Midbrain (tissue), 1 donor: Measurements from ENCODE around the gene KRT34.
"Not testable (repeated sequence)": the region's sequence is repeated elsewhere in the genome, so short reads cannot be mapped to it uniquely, and the experiment has no call there.

ENCODE experiments used
- DNase-seq: peaks from one replicate; lab custom pipeline; 2025; lab: John Stamatoyannopoulos, UW

KRT34 gene

DNA sequence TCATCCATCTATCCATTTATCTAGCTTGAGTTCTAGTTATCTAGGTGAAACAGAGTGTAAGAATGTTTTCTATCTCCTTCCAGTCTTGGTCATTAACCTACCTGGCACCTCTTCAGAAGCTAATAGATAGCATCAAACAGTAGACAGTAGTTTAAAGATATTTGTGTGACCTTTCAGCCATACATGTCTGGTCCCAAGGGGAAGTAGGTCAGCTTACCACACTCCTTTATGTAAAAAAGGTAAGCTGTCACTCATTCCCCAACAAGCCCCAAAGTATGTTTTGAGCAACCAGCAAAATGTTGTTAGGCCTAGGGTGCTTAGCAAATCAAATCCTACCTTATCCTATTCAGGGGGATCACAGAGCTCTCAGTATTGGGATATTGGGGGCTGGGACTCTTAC lies 16.0 kb downstream of the KRT34 start:
- no peak for DNase-seq

DNA sequence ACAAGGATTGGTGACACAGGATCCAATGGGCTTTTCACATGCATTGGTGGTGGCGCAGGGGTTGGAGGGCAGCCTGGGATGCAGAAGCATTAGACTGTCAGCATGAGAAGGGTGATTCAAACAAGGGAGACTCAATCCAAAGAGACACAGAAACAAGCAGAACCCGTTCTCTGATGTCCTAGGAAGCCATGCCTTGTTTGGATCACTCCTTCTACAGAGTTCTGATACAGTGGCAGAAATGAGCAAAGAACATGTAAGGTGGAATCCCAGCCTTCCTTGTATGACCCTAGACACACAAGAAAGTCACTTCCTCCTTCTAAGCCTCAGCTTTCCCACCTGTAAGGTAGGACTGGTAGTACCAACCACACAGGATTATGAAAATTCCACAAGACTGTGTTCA lies 18.2 kb downstream of the KRT34 start:
- no peak for DNase-seq

DNA sequence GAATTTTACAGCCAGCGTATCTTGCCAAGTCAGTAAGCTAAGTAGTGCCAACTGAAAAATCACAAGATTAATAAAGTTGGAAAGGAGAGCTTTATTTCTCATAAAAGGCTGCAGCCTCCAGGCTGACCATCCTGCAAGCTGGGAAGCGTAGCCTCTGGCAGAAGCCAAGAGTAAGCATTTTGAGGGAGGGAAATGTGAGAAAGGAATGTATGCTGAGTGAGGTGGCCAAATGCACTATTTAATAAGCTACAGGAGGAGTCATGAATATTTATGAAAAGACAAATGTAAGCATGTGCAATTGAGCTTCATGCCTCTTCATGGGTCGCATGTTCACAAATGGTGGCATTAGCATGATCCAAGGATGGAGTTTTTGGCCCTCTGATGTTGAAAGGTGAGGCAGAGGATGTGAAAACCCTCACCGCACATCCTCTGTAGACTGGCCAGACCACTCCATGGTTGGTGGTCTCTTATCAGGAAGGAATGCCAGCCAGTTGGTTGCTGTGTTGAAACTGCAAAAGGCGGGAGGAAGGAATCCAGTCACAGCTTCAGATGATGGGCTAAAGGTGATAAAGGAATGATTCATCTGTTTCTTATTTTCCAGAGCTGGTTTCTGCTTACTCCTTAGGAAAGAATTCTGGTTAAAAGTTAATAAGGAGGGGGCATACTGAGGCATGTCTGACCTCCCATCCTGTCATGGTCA lies 21.7 kb downstream of the KRT34 start:
- no peak for DNase-seq

DNA sequence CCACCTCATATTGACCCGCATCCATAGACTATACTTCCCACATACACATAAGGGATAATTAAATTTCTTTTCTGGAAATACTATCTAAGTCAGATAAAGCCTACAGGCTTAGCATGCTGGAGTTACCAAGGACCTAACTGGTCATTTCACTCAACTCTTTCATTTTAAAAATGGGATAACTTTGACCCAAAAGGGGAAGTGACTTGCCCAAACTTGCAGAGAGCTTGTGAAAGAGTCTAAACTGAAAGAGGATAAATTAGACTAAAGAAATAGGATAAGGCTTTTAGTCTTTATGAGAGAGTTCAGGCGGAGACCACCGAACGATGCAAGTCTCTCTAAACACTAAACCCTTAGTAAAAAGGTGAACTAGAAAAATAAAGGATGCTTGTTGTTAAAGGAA lies 27.6 kb downstream of the KRT34 start:
- DNase-seq, result no peak

DNA sequence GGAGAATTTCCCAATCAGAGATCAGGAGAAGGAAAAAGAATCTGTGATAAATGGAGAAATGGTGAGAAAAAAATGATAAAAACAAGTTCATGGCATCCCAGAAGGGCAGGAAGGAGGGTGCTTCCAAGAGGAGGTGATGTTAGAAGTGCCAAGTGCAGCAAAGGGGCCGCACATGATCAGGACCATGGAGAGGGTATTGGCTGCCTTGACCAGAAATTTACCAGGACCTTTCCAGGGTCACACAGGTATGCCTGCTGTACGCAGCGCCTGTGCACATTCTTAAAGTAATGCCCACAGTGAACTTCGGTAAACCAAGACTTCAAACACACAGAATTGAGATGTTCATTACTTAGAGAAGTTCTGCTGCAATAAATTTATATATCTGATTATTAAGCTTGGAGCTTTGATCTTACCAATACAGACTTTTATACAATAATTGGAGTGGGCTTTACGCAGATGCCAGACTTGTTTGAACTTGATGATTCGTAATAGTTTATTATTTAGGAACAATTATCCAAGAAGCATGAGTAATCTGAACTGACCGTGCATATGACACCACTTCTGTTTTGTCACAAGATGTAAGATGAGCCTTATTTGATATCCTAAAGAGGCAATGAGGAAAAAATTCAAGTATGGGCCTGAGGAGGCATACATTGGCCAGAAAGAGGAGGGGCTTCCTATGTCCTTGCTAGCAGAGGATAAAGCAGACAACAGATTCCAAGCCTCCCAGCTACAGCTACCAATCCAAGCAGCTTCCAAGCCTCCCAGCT lies 29.3 kb downstream of the KRT34 start:
- no peak for DNase-seq

DNA sequence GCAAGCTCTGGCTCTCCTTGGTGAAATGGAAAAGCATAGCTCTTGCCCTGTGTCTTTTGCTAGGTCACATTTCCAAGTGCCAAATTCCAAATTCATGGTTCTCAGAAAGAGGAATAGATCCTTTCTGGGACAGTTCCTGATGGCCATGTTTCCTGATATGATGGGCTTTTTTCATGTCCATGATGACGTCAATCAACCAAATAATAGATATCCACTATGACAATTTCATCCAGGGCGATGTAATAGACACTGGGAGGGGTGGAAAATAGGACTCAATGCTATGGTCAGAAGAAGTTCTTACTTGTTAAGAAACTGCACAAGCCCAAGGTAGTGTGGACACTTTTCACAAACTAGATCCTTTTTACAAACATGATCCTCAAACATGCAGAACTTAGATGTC lies 30.9 kb downstream of the KRT34 start:
- DNase-seq, result no peak

DNA sequence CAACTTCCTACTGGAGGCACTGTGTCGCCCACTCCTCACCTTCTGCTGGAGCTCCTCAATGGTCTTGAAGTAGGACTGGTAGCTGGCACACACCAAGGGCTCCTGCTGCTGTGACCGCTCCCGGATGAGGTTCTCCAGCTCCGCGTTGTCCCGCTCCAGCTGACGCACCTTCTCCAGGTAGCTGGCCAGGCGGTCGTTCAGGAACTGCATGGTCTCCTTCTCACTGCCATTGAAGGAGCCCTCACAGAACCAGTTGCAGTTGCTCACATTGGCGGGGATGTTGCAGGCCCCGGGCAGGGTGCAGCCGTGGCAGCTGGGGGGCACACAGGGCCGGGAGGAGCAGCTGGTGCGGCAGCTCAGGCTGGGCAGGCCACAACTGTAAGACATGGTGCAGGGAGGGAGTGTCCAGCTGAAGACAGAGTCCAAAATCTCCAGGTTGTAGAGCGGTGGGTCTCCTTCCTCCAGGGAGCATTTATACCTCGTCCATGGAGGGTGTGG lies 31.7 kb downstream of the KRT34 start, which contains the start of gene KRT33A:
TSS of gene KRT33A (minus strand) at position 448 of the 498 bp plus-strand sequence. CDS start at position 387, 61 bp downstream.
- not testable (repeated sequence) for DNase-seq

DNA sequence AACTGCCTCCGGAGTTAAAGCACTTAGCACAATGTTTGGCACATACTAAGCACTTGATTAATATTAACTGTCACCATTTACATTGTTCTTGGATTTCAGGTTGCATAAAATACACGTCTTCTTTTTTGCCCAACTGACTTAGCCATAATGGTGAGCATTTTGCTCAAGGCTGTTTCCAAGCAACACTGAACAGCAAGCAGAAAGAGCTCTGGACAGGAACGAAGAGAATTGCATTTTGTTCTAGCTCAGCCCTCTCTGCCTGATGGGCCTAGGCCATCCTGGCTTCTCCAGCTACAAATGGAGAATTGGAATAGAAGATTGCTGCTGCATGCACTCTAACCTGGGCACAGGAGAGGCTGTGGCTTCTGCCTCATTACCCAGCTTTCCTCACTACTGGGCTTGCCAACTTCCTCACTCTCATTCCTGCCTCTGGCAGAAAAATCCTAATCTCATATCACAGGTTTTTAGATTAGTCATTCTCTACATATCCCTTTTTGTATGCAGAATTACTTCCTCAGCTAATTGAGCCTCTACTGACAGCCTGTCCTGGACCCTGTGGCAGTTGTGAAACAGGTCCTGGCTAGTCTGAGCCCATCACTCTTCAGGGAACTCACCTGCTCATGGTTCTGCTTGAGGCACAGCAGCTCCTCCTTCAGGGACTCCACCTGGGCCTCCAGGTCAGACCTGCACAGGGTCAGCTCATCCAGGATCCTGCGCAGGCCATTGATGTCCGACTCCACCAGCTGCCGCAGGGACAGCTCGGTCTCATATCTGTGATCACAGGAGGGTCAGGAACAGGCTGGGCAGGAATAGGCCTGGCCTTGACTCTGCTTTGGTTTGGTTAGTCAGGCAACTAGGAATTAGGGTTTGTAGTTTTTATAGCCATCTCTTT lies 34.0 kb downstream of the KRT34 start:
- no peak for DNase-seq

DNA sequence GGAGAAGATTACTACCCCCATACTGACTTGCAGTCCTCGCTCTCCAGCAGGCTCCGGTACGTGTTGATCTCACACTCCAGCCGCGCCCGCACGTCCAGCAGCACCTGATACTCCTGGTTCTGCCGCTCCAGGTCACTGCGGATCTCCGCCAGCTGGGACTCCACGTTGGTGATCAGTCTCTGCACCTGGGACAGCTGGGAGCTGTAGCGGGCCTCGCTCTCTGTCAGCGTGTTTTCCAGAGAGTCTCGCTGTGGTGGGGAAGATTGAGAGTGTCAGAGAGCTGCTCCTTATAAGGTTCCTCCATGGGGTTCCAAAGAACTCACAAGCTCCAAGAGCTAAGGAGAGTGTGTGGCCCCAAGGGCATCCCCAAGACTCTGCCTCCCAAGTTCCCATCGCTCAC lies 35.7 kb downstream of the KRT34 start:
- not testable (repeated sequence) for DNase-seq

DNA sequence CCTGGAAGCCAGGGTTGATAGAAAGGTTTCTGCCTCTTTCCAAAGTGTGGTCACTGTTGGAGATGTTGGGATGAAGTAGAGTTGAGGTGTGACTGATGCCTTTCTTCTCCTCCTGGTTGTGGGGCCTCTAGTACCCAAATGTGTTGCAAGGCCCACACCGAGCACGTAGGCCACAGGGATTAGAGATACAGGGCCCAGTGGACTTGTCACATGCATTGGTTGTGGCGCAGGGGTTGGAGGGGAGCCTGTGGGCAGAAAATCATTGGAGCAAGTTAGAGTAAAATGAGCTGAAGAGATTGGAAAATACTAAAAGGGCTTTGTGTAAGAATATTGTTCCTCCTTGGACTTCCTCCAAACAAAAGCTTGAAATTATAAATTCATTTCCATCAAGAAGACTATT lies 36.1 kb downstream of the KRT34 start:
- DNase-seq, result no peak

DNA sequence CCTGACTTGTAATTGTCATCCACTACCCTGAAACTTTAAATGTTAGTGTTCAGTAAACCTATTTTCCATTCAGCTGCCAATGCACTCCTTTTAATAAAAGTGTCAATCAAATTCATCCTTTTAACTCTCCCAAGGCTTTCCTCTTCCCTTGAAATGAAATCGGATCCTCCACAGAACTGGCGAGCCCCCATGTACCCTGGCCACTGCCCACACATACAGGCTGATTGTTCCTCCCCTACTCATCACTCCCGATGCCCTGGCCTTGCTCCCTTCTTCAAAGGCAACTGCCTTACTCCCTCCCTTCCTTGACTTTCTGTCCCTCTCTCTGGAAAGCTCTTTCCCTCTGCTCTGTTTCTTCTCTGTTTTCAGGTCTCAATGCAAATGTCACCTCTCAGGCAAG lies 39.1 kb downstream of the KRT34 start:
- DNase-seq, result no peak

DNA sequence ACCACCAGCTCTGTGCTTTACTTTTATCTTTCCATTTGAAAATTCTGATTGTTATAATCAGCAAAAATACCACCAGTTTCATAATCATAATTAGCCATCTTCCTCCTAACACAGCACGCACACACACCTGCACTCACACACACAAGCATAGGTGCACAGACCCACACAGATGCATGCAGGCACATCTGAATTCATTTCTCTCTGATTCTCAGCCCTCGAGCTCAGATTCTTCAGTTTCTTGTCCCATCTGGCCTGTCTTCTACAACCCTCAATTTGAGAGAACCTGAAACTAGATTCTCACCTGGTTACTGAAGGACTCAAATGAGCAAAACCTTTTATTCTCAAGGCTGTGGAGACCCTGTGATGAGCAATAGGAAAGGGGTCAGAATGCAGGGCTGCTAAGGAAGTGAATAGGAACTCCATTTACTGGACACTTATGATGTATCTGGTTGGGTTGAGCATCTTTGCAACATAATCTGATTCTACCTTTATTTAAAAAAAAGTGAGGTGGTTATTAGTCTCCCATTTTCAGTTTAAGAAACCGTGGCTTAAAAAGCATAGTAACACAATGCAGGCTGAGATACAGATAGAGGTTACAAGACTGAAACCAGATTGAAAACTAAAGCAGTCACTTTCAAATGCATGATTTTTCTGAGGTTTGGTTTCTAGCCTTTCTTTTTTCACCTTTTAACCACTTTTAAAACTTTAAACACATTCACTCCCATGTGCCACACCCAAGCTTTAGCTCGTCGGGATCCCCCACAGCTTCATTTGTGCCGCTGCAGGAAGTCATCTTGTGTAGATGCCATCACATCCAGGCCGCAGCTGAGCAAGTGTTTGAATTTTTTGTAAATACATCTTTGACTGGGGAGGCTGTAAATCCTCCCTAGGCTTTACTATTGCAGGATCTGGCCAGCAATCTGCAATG lies 40.9 kb downstream of the KRT34 start:
- DNase-seq, result no peak

DNA sequence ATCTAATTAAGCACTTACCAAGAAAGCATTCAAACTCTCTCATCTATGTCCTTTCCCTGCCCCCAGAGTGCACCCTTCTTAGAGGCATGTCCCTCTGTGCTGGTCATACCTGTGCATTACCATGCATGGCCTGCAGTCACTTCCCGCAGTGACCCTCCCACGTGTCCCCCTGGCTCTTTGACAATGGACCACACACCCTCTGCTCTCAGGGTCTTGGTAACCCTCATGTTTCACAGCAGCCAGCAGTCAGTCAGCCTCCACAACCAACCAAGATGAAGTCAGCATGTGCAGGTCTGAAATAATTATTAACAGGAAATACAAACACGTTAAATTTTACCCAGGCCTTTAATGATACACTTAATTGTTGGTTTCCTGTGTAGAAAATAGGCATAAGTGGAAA lies 41.6 kb downstream of the KRT34 start:
- no peak for DNase-seq

DNA sequence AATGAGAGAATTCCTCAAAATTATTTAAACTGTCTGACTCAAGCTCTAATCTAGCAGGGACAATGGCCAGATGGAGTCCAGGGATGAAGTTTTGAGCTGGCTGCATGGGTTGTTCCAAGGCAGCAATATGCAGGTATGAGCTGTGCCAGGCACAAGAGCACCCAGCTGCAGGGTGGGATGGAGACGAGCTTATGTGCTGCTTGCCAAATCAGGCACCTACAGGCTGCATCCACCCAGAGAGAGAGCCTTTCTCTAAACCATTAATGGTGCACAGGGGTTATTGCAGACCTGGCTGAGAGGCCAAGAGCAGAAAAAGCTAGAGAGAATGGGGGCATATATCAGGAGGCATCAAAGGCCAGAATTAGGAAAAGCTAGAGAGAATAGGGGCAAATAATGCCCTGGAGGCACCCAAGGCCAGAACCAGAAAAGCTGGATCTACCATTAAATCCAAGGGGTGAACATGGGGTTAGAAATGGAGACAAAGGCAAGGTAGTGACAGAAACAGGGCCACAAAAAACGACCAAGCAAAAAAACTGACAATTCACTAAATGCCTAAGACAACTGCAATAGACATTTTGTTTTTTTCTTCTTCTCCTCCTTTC lies 42.4 kb downstream of the KRT34 start:
- no peak for DNase-seq

DNA sequence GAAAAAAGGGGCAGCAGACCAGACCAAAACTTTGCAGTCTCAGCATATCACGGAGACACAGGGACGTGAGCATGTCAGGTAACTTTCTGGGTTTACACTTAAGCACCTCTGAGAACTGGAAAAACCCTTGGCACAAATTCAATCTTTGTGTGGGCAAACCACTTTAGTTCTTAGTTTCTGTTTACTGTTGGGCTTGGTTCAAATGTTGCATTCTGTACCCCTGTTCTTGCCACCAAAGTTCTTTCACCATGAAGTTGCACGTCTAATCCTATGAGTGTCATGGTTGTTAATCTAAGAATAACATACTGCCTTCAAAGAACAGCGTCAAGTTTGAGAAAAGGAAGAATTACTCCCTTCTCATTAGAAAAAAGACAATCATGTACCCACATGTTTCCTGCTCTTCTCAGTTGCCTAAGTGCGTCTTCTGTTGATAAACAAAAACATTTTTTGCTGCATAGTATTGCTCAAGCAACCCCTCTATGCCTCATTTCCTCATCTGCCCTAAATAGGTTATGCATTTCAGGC lies 43.1 kb downstream of the KRT34 start:
- DNase-seq, result no peak

DNA sequence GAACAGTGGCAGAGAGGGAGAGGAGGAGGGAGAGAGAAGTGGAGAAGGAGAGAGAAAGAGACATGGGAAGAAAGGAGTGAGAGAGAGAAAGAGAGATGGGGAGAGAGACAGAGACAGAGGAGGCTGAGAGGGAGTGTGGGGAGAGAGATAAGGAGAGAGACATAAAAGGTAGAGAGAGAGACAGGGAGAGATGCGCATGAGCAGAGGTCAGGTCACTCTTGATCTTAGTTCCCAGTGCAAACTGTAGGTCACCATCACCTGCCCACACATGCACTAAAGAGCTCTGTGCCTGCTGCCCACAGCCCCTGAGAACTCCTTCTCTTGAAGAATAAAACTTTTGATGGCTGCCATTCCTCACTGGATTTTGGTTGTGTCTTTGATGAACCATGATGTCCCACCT lies 46.4 kb downstream of the KRT34 start:
- DNase-seq, result no peak

DNA sequence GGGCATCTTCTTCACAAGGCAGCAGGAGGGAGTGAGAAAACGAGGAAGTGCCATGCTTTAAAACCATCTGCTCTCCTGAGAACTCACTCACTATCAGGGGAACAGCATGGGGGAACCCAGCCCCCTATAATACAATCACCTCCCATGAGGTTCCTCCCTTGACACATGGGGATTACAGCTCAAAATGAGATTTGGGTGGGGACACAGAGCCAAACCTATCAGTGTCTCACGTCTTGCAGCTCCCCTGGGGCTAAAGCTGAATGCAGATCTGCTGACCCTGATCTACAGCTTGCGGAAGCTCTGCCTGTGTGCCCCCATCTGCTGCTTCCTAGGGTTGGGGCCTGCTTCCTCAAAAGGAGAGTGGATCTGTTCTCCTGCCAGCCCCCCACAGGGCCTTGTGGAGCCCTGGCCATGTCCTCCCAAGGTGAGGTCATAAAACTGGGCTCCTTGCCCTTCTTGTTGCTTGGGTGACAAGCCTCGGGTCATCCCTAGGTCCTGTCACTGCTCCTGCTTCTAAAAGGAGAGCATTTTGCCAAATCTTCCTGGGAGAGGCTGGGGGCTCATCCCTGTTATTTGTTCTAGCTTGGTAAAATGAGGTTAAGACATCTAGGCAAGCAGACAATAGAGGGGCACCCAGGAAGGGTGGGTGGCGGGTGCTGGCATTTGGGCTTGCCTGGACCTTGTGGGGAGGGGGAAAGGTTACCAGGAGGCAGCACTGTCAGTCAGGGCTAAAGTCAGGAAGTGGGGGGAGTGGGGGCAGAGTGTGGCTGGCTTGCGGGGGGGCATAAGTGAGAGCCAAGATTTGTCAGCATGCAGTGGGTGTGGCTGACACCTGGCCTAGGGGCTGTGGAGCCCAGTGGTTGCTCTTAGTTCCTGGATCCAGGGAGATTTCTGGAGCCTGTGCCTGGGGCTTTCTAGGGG lies 47.5 kb downstream of the KRT34 start:
- no peak for DNase-seq

DNA sequence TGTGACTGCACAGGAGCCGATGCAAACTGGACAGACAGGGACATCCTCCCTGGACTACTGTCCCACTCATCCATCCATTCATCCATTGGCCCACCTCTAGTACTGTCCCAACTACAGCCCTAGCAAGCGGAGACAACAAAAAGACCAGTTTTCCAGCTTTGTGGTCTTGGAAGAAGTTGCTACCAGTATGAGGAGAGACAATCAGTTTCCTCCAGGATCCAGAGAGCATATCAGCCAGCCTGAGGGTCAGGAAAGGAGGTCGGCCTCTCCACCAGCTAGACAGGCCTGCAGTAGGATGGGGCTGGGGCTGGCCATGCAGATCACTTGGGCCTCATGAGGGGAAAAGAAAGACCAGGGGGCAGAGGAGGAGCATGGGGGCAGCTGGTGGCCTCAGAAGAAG lies 48.3 kb downstream of the KRT34 start:
- no peak for DNase-seq

DNA sequence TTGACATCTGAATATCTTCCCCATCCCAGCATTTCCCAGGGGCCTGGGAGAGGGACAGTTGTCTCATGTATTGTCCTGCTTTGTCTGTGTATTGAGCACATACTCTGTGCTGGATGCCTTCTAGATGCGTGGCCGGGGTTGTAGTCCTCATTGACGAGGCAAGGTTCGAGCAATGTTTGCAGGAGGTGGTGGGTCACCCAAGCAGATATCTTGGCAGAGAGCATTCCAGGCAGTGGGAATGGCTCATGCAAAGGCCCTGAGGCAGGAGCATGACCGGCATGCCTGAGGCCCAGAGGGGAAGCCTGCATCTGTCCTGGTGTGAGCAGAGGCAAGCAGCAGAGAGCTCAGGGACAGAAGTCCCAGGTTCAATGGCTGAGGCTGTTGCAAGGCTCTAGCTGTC lies 49.0 kb downstream of the KRT34 start:
- DNase-seq, result no peak

DNA sequence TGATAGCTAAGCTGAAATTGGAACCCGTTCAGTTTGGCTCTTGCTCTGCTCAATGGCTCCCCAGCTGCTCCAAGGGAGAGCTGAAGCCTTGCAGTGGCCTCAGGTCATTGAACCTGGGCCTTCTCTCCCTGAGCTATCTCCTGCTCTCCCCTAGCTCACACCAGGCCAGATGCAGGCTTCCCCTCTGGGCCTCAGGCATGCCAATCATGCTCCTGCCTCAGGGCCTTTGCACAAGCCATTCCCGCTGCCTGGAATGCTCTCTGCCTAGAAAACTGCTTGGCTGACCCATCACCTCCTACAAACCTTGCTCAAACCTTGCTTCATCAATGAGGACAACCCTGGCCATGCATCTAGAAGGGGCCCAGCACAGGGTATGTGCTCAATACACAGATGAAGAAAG lies 49.9 kb downstream of the KRT34 start:
- DNase-seq, result no peak
